CD14-positive monocyte (primary cell): ENCODE measurements around the gene CACNB4. TPM values are rescaled to one million over a fixed set of nuclear protein-coding genes. Genes with fewer than 3 reads are reported as not detected.

ENCODE experiments used
- DNase-seq, 3 donors: peaks; one replicate each; pipeline ENCODE4 v3.0.0-alpha.2; 2011 to 2022
- H2AFZ ChIP-seq: 2 replicates; pipeline ENCODE4 v1.6.0; 2012; ENCODE audit warnings: mild to moderate bottlenecking, low read depth, low read length, inconsistent platforms; ENCODE audit not compliant: insufficient read depth, poor library complexity, severe bottlenecking
- H3K27ac ChIP-seq, 2 donors: 1 replicate in 1 of 2; 2 replicates in 1 of 2; pipeline ENCODE4 v1.5.1; 2012 to 2013; ENCODE audit warnings: low read length in 2 of 2, control low read depth in 1 of 2, inconsistent platforms in 1 of 2, low read depth in 1 of 2, mild to moderate bottlenecking in 1 of 2
- H3K27me3 ChIP-seq, 2 donors: one replicate each; pipeline versions ENCODE4 v1.6.0 to v1.6.1; 2011 to 2013; ENCODE audit warnings: low read length in 2 of 2; ENCODE audit not compliant: control insufficient read depth in 2 of 2, insufficient read depth in 2 of 2
- H3K36me3 ChIP-seq, 2 donors: replicated peaks in 1 of 2; 1 replicate in 1 of 2; 2 replicates in 1 of 2; pipeline versions ENCODE4 v1.5.1 to v1.6.1; 2012 to 2013; ENCODE audit warnings: low read length in 2 of 2, control low read depth in 1 of 2, inconsistent platforms in 1 of 2, mild to moderate bottlenecking in 1 of 2; ENCODE audit not compliant: insufficient read depth in 2 of 2, control insufficient read depth in 1 of 2
- H3K4me1 ChIP-seq, 2 donors: 1 replicate in 1 of 2; 2 replicates in 1 of 2; pipeline versions ENCODE4 v1.5.1 to v1.6.1; 2012 to 2013; ENCODE audit warnings: low read length in 2 of 2, control low read depth in 1 of 2, inconsistent platforms in 1 of 2, mild to moderate bottlenecking in 1 of 2, moderate library complexity in 1 of 2; ENCODE audit not compliant: insufficient read depth in 2 of 2, control insufficient read depth in 1 of 2
- H3K4me2 ChIP-seq: replicated peaks from 2 replicates; pipeline ENCODE3; 2012; ENCODE audit warnings: low read length, moderate library complexity, mild to moderate bottlenecking; ENCODE audit not compliant: poor library complexity, severe bottlenecking; ENCODE audit errors: extremely low read depth
- H3K4me3 ChIP-seq, 3 experiments: fragments of 200-600 bp in 1 of 3; sonication (generic) in 1 of 3; replicated peaks in 1 of 3; 1 replicate in 2 of 3; 2 replicates in 1 of 3; pipeline ENCODE4 v1.5.1; 2011 to 2013; ENCODE audit warnings: low read length in 3 of 3, mild to moderate bottlenecking in 3 of 3, control low read depth in 2 of 3, low read depth in 2 of 3, inconsistent platforms in 1 of 3, moderate library complexity in 1 of 3
- H3K79me2 ChIP-seq: 2 replicates; pipeline ENCODE4 v1.6.0; 2012; ENCODE audit warnings: mild to moderate bottlenecking, control low read depth, inconsistent platforms, low read length, moderate library complexity; ENCODE audit not compliant: insufficient read depth
- H3K9ac ChIP-seq: 2 replicates; pipeline ENCODE4 v1.6.0; 2017; ENCODE audit warnings: low read length, mild to moderate bottlenecking; ENCODE audit not compliant: insufficient read depth, poor library complexity, severe bottlenecking
- H3K9me3 ChIP-seq, 2 donors: replicated peaks in 1 of 2; 1 replicate in 1 of 2; 2 replicates in 1 of 2; pipeline versions ENCODE4 v1.5.1 to v1.6.1; 2012 to 2013; ENCODE audit warnings: low read length in 2 of 2, control low read depth in 1 of 2; ENCODE audit not compliant: control insufficient read depth in 1 of 2, insufficient read depth in 1 of 2
- H4K20me1 ChIP-seq: 2 replicates; pipeline ENCODE4 v1.6.0; 2012; ENCODE audit warnings: mild to moderate bottlenecking, low read length, control low read depth, moderate library complexity; ENCODE audit not compliant: insufficient read depth
- H3K27ac Mint-ChIP-seq, 7 donors: one replicate each; pipeline ENCODE4 v1.8.0; 2020; ENCODE audit warnings: mild to moderate bottlenecking in 7 of 7, mixed read lengths in 7 of 7, moderate library complexity in 6 of 7, inconsistent platforms in 2 of 7
- H3K27me3 Mint-ChIP-seq, 3 donors: one replicate each; pipeline ENCODE4 v1.8.0; 2021 to 2022; ENCODE audit warnings: low read depth in 3 of 3, mild to moderate bottlenecking in 3 of 3, mixed read lengths in 3 of 3, moderate library complexity in 3 of 3, inconsistent platforms in 1 of 3
- H3K36me3 Mint-ChIP-seq, 2 donors: one replicate each; pipeline ENCODE4 v1.8.0; 2020; ENCODE audit warnings: mixed read lengths in 2 of 2, inconsistent platforms in 1 of 2, mild to moderate bottlenecking in 1 of 2
- H3K4me1 Mint-ChIP-seq: one replicate; pipeline ENCODE4 v1.8.0; 2020; ENCODE audit warnings: mild to moderate bottlenecking, mixed read lengths
- H3K4me3 Mint-ChIP-seq, 2 donors: one replicate each; pipeline ENCODE4 v1.8.0; 2020; ENCODE audit warnings: mild to moderate bottlenecking in 2 of 2, mixed read lengths in 2 of 2, moderate library complexity in 1 of 2
- H3K9me3 Mint-ChIP-seq, 7 donors: one replicate each; pipeline ENCODE4 v1.8.0; 2020 to 2022; ENCODE audit warnings: mixed read lengths in 7 of 7, mild to moderate bottlenecking in 6 of 7, moderate library complexity in 6 of 7, inconsistent platforms in 2 of 7
- WGBS: methylation state at CpG from one replicate; pipeline ENCODE4 v1.1.5; 2013; ENCODE audit warnings: missing lambda C conversion rate; ENCODE audit not compliant: insufficient coverage; 5-methylcytosine and 5-hydroxymethylcytosine counted together
- intact Hi-C, 2 donors: fragments of 100-400 bp; cut with micrococcal nuclease; formaldehyde crosslinking; loops; one replicate each; pipeline versions ENCODE4 v1.15.0 to v1.15.1; 2023
- polyA plus RNA-seq, 3 donors: library from polyadenylated mRNA; depleted of rRNA in 1 of 3; unstranded in 2 of 3; stranded (reverse) in 1 of 3; fragments of 300-500 nt in 2 of 3; fragments of >200 nt in 1 of 3; fragmentation: Illumina TruSeq in 2 of 3; gene quantifications; 1 replicate in 2 of 3; 2 replicates in 1 of 3; pipeline ENCODE4 v1.2.3, GENCODE V29; 2012 to 2021
- TF ChIP-seq, protein P1 (sequence below): fragments of 200-600 bp; IDR thresholded peaks from one replicate; pipeline ENCODE4 v1.8.0; 2022; ENCODE audit warnings: antibody characterized with exemption, mild to moderate bottlenecking

The CACNB4 gene
- polyA plus RNA-seq, 3 donors: 0.44 to 1.9 (median 1.1) TPM

DNA sequence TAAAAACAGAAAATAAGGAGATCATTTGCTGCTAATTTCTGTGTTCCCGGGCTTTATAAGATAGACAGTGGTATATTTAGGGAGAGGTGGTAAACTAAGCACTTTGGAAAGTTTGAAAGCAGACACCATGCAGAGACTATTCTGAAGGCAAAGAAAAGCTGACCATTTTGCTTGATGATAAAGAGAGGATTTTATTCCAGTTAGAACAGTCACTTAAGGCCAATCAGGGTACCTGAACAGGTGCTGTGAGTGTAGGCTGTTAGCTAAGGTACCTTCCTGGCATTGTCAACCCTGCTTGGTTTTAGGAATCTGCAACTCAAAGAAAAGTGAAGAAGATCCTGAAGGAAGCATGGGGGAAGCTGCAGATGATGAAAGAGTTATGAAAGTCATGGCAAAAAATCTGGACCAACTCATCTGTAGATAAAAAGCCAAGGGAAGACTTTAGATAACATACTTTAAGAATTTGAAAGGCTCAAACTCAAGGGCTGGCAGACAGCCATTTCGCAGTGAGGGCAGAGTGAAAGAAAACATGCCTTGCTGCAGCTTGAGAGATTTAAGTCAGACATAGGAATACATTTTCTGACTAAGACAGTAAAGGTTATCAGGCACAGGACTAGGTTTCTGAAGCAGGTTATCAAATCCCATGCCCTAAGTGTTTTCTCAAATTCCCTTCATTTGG lies 190.5 kb downstream of the CACNB4 start:
- H3K27ac ChIP-seq: peak overlapping the region in 1 of 2 donors; percentile 72
- intact Hi-C loops: no loop called here
- H3K9ac ChIP-seq: no peak overlapping the region
- H3K79me2 ChIP-seq: no peaks in the 10 kb centered on the region
- no peaks in the 10 kb centered on the region for H4K20me1 ChIP-seq
- Mint-ChIP-seq H3K4me3 (peak overlapping the region in 1 of 2 donors; percentile 64), H3K27me3 (peaks cover 0 to 1% (median 0%) of the 10 kb centered on the region in 3 donors), H3K9me3 (no peaks in the 10 kb centered on the region), H3K4me1 (peaks cover 84% of the 10 kb centered on the region), H3K27ac (peak overlapping the region; percentile 3 to 87 (median 66)), H3K36me3 (no peaks in the 10 kb centered on the region)
- WGBS: 100% methylated on average over 1 of the region's 2 CpGs
- H3K4me2 ChIP-seq: peak overlapping the region; percentile 29
- H3K4me1 ChIP-seq: peaks cover 66 to 77% of the 10 kb centered on the region in 2 donors
- DNase-seq: no peak
- H2AFZ ChIP-seq: peak overlapping the region; percentile 48
- H3K9me3 ChIP-seq: no peaks in the 10 kb centered on the region
- TF ChIP-seq, protein P1, sequence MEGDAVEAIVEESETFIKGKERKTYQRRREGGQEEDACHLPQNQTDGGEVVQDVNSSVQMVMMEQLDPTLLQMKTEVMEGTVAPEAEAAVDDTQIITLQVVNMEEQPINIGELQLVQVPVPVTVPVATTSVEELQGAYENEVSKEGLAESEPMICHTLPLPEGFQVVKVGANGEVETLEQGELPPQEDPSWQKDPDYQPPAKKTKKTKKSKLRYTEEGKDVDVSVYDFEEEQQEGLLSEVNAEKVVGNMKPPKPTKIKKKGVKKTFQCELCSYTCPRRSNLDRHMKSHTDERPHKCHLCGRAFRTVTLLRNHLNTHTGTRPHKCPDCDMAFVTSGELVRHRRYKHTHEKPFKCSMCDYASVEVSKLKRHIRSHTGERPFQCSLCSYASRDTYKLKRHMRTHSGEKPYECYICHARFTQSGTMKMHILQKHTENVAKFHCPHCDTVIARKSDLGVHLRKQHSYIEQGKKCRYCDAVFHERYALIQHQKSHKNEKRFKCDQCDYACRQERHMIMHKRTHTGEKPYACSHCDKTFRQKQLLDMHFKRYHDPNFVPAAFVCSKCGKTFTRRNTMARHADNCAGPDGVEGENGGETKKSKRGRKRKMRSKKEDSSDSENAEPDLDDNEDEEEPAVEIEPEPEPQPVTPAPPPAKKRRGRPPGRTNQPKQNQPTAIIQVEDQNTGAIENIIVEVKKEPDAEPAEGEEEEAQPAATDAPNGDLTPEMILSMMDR: no peak
- peak overlapping the region in 1 of 3 experiments; percentile 16 for H3K4me3 ChIP-seq
- H3K27me3 ChIP-seq: no peaks in the 10 kb centered on the region
- no peaks in the 10 kb centered on the region for H3K36me3 ChIP-seq

DNA sequence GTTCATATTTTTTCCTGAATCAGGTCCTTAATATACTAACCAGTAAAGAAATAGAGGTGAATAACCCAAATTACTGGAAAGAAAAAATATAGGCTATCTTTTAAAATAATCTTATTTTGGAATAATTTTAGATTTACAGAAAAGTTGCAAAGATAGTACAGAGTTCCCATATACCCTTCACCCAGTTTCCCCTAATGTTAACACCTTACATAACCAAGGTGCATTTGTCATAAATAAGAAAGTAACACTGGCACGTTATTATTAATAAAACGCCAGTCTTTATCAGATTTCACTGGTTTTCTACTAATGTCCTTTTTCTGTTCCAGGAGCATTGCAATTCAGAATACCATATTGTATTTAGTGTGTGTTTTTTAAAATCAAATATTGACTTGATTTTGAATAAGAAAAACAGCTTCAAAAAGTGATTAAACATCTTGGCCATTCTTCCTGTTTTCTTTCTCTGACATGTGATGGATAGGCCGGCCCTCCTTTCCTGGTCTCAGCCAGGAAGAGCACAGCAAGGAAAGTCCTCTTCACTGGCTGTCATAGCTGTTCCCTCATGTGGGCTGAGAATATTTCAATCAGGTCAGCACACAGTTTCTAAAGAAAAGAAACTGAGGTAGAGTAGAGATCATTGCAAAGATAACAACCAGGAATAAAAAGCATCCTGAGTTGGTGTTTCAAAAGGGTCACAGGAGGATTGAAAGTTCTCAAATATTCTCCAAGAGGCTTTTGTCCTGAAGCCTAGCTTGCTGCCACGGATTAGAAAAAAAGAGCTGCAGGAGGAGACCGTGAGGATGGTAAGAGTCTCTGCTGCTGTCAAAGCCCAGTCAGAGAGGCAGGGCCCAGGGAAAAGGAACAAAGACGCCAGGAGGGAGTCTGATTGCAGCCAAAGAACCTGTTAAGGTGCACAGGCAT lies 191.3 kb downstream of the CACNB4 start:
- H3K9ac ChIP-seq: no peak overlapping the region
- peak overlapping the region in 1 of 2 donors; percentile 64 for H3K4me3 Mint-ChIP-seq
- H3K27me3 Mint-ChIP-seq: peaks cover 0 to 1% (median 0%) of the 10 kb centered on the region in 3 donors
- H3K4me3 ChIP-seq: peak overlapping the region in 1 of 3 experiments; percentile 16
- peaks cover 76% of the 10 kb centered on the region for H3K4me1 Mint-ChIP-seq
- H2AFZ ChIP-seq: peak overlapping the region; percentile 48
- H3K4me2 ChIP-seq: peak overlapping the region; percentile 29
- H3K9me3 ChIP-seq: no peaks in the 10 kb centered on the region
- H3K27ac ChIP-seq: peak overlapping the region in 1 of 2 donors; percentile 72
- intact Hi-C loops: no loop called here
- no peaks in the 10 kb centered on the region for H4K20me1 ChIP-seq
- H3K4me1 ChIP-seq: peaks cover 58 to 71% of the 10 kb centered on the region in 2 donors
- H3K79me2 ChIP-seq: no peaks in the 10 kb centered on the region
- no peaks in the 10 kb centered on the region for H3K9me3 Mint-ChIP-seq
- TF ChIP-seq, protein P1: no peak
- no peaks in the 10 kb centered on the region for H3K27me3 ChIP-seq
- H3K27ac Mint-ChIP-seq: peak overlapping the region in 6 of 7 donors; percentile 43 to 87 (median 82)
- WGBS: 63% methylated on average over 4 of the region's 6 CpGs
- no peaks in the 10 kb centered on the region for H3K36me3 Mint-ChIP-seq
- no peaks in the 10 kb centered on the region for H3K36me3 ChIP-seq
- peak in 2 of 3 donors; percentile 26 to 32 for DNase-seq
